Fibroblast of skin of back (primary cell): ENCODE data around the gene OR1E2.
"Not testable (repeated sequence)": the region's sequence is repeated elsewhere in the genome, so short reads cannot be mapped to it uniquely, and the experiment has no call there.

ENCODE experiments used
- DNase-seq: peaks from one replicate; pipeline ENCODE4 v3.0.0-alpha.2; 2013

The OR1E2 gene

DNA sequence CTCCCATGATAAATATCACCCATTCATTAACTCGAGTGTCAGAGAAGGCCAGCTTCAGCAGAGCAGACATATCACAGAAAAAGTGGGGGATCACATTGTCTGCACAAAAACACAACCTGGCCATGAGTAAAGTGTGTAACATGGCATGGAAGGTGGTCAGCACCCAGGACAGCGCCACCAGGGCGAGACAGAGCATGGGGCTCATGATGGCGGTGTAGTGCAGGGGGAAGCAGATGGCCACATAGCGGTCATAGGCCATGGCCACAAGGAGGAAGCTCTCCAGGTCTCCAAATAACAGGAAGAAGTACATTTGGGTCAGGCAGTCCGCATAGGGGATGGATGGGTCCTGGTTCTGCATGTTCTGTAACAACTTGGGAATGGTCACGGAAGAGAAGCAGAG, 35.8 kb downstream of the OR1E2 start:
- DNase-seq = not testable (repeated sequence)

DNA sequence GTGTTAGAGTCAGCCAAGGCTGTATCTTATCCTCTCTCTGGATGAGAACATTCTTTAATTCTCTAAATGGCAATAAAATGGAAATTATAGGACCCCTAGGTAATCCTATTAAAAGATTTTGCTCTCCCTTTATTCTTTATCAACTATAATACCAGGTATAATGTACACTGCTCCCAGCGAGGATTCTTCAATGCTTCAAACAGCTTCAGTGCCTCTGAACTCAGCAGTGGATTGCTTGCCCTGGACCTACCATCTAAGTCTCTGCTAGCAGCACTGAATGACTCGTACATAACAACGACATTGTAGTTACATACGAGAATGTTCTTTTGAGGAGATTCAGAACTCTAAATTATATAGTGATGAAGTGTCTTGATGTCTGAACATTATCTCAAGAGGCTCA, 43.9 kb downstream of the OR1E2 start:
- no peak for DNase-seq

GRCh38 chr17:3385869-3386816, 47.5 kb downstream of the OR1E2 start, which contains the start of gene OR3A2:
TSS of gene OR3A2 (minus strand) at chr17:3386308.
- no peak for DNase-seq
